Neural progenitor cell (in vitro differentiated cells): ENCODE results near the gene MESP2. TPM values are rescaled to one million over a fixed set of nuclear protein-coding genes. Genes with fewer than 3 reads are reported as not detected.

ENCODE experiments used
- DNase-seq: peaks from one replicate; pipeline ENCODE4 v3.0.0-alpha.2; 2016; ENCODE audit warnings: low spot score
- H2AFZ ChIP-seq: fragments of 200-600 bp; sonication (generic); replicated peaks from 2 replicates; pipeline ENCODE4 v1.6.1; 2016; ENCODE audit warnings: antibody characterized with exemption
- H3F3A ChIP-seq: fragments of 200-600 bp; sonication (generic); 2 replicates; pipeline ENCODE4 v1.6.1; 2016; ENCODE audit warnings: antibody characterized with exemption, low read depth
- H3K27ac ChIP-seq: fragments of 200-600 bp; sonication (generic); 2 replicates; pipeline ENCODE4 v1.5.1; 2016; ENCODE audit warnings: mild to moderate bottlenecking
- H3K27me3 ChIP-seq: fragments of 200-600 bp; sonication (generic); 2 replicates; pipeline ENCODE4 v1.6.1; 2016; ENCODE audit warnings: mild to moderate bottlenecking, moderate library complexity
- H3K36me3 ChIP-seq: fragments of 200-600 bp; sonication (generic); 2 replicates; pipeline ENCODE4 v1.5.1; 2016
- H3K4me1 ChIP-seq: fragments of 200-600 bp; sonication (generic); 2 replicates; pipeline ENCODE4 v1.6.1; 2016; ENCODE audit warnings: mixed run types
- H3K4me2 ChIP-seq: fragments of 200-600 bp; sonication (generic); 2 replicates; pipeline ENCODE4 v1.6.1; 2016
- H3K4me3 ChIP-seq: fragments of 200-600 bp; sonication (generic); 2 replicates; pipeline ENCODE4 v1.5.1; 2016
- H3K79me2 ChIP-seq: fragments of 200-600 bp; sonication (generic); 2 replicates; pipeline ENCODE4 v1.6.1; 2016; ENCODE audit warnings: low read depth
- H3K9ac ChIP-seq: fragments of 200-600 bp; sonication (generic); 2 replicates; pipeline ENCODE4 v1.6.1; 2016
- H3K9me3 ChIP-seq: fragments of 200-600 bp; sonication (generic); 2 replicates; pipeline ENCODE4 v1.5.1; 2016; ENCODE audit warnings: low read depth
- H4K20me1 ChIP-seq: fragments of 200-600 bp; sonication (generic); 2 replicates; pipeline ENCODE4 v1.6.1; 2016; ENCODE audit warnings: low read depth
- H3K27ac Mint-ChIP-seq: 3 replicates; pipeline ENCODE4 v1.8.0; 2021; ENCODE audit warnings: mixed read lengths
- H3K27me3 Mint-ChIP-seq: 2 replicates; pipeline ENCODE4 v1.8.0; 2022; ENCODE audit warnings: low read depth, mild to moderate bottlenecking, inconsistent platforms, moderate library complexity, mixed read lengths; ENCODE audit not compliant: insufficient read depth
- H3K36me3 Mint-ChIP-seq: 3 replicates; pipeline ENCODE4 v1.8.0; 2021; ENCODE audit warnings: mixed read lengths
- H3K4me1 Mint-ChIP-seq: 3 replicates; pipeline ENCODE4 v1.8.0; 2021; ENCODE audit warnings: mixed read lengths
- H3K4me3 Mint-ChIP-seq: 3 replicates; pipeline ENCODE4 v1.8.0; 2021; ENCODE audit warnings: mild to moderate bottlenecking, moderate library complexity, mixed read lengths
- H3K9me3 Mint-ChIP-seq: 3 replicates; pipeline ENCODE4 v1.8.0; 2020; ENCODE audit warnings: mixed read lengths
- CTCF ChIP-seq: fragments of 200-600 bp; sonication (generic); IDR thresholded peaks from 2 replicates; pipeline ENCODE4 v1.5.1; 2017; ENCODE audit warnings: antibody characterized with exemption, mild to moderate bottlenecking
- EZH2 ChIP-seq: fragments of 200-600 bp; sonication (generic); IDR thresholded peaks from 2 replicates; pipeline ENCODE4 v1.6.1; 2017; ENCODE audit warnings: antibody characterized with exemption, mild to moderate bottlenecking, moderate library complexity
- EZH2phosphoT487 ChIP-seq: fragments of 200-600 bp; sonication (generic); IDR thresholded peaks from 2 replicates; pipeline ENCODE4 v1.6.1; 2017; ENCODE audit warnings: antibody characterized with exemption
- total RNA-seq: library from RNA; depleted of rRNA; stranded (reverse); fragments of >200 nt; gene quantifications from 2 replicates; pipeline ENCODE4 v1.2.3, GENCODE V29; 2015; ENCODE audit warnings: low replicate concordance

The MESP2 gene
- total RNA-seq, 1 donor from 2014 or later, result not detected

- no peak for DNase-seq
Measured at GRCh38 chr15:89768071-89768500, 8.0 kb upstream of the MESP2 start.

GRCh38 chr15:89769366-89769765 lies 6.8 kb upstream of the MESP2 start:
- H3K27me3 Mint-ChIP-seq, result peaks cover 7% of the 10 kb centered on the region
- Histone ChIP-seq H3K4me2 (no peak overlapping the region), H3K9ac (no peak overlapping the region), H3K9me3 (no peaks in the 10 kb centered on the region), H3K4me1 (no peaks in the 10 kb centered on the region), H4K20me1 (no peaks in the 10 kb centered on the region), H3K27ac (no peak overlapping the region), H3K4me3 (no peak overlapping the region), H3F3A (no peaks in the 10 kb centered on the region), H3K36me3 (no peaks in the 10 kb centered on the region), H3K27me3 (peaks cover 2% of the 10 kb centered on the region), H2AFZ (no peak overlapping the region), H3K79me2 (no peaks in the 10 kb centered on the region)
- no peaks in the 10 kb centered on the region for H3K36me3 Mint-ChIP-seq
- no peak for TF ChIP-seq EZH2
- no peak for TF ChIP-seq EZH2phosphoT487
- no peak for TF ChIP-seq CTCF
- no peaks in the 10 kb centered on the region for H3K9me3 Mint-ChIP-seq
- no peak for DNase-seq
- no peak overlapping the region for H3K4me3 Mint-ChIP-seq
- H3K27ac Mint-ChIP-seq, result no peak overlapping the region
- H3K4me1 Mint-ChIP-seq, result peaks cover 5% of the 10 kb centered on the region

More at GRCh38 chr15:89768071-89768500, 8.0 kb upstream of the MESP2 start:
- H3K4me1 Mint-ChIP-seq, result no peaks in the 10 kb centered on the region
- H3K27me3 ChIP-seq, result no peaks in the 10 kb centered on the region
- H3K27me3 Mint-ChIP-seq, result peaks cover 7% of the 10 kb centered on the region
- H3K4me3 Mint-ChIP-seq, result no peak overlapping the region
- no peak overlapping the region for H3K4me3 ChIP-seq
- no peaks in the 10 kb centered on the region for H3F3A ChIP-seq
- H3K9ac ChIP-seq, result no peak overlapping the region
- no peaks in the 10 kb centered on the region for H3K36me3 Mint-ChIP-seq
- no peak overlapping the region for H3K4me2 ChIP-seq
- no peak overlapping the region for H3K27ac ChIP-seq
- H2AFZ ChIP-seq, result no peak overlapping the region
- H3K36me3 ChIP-seq, result no peaks in the 10 kb centered on the region
- H4K20me1 ChIP-seq, result no peaks in the 10 kb centered on the region
- no peaks in the 10 kb centered on the region for H3K9me3 ChIP-seq
- no peaks in the 10 kb centered on the region for H3K79me2 ChIP-seq
- H3K27ac Mint-ChIP-seq, result no peak overlapping the region
- TF ChIP-seq CTCF (no peak), EZH2 (no peak), EZH2phosphoT487 (no peak)
- no peaks in the 10 kb centered on the region for H3K9me3 Mint-ChIP-seq
- no peaks in the 10 kb centered on the region for H3K4me1 ChIP-seq

- Histone ChIP-seq H3K9ac (no peak overlapping the region), H4K20me1 (no peaks in the 10 kb centered on the region), H3F3A (no peaks in the 10 kb centered on the region), H2AFZ (no peak overlapping the region), H3K27ac (no peak overlapping the region), H3K4me1 (no peaks in the 10 kb centered on the region), H3K79me2 (no peaks in the 10 kb centered on the region), H3K27me3 (peaks cover 9% of the 10 kb centered on the region), H3K4me3 (no peak overlapping the region), H3K36me3 (no peaks in the 10 kb centered on the region), H3K9me3 (no peaks in the 10 kb centered on the region), H3K4me2 (no peak overlapping the region)
- no peak for TF ChIP-seq CTCF
- TF ChIP-seq EZH2, result no peak
- no peak for TF ChIP-seq EZH2phosphoT487
- H3K27ac Mint-ChIP-seq, result no peak overlapping the region
- no peaks in the 10 kb centered on the region for H3K9me3 Mint-ChIP-seq
- DNase-seq, result no peak
- no peak overlapping the region for H3K4me3 Mint-ChIP-seq
- peaks cover 9% of the 10 kb centered on the region for H3K27me3 Mint-ChIP-seq
- H3K4me1 Mint-ChIP-seq, result peaks cover 7% of the 10 kb centered on the region
- no peaks in the 10 kb centered on the region for H3K36me3 Mint-ChIP-seq
Measured at GRCh38 chr15:89770041-89770440, 6.1 kb upstream of the MESP2 start.
